K562 (cell line): ENCODE measurements around the gene HS3ST4.

Experiments used
- BRD9 ChIP-seq: fragments of 450-650 bp; IDR thresholded peaks from 2 replicates; pipeline ENCODE4 v1.6.1; 2018; ENCODE audit warnings: low read depth; ENCODE audit not compliant: partially characterized antibody
- BRF1 ChIP-seq: IDR thresholded peaks from 3 replicates; pipeline ENCODE4 v1.6.1; 2011; ENCODE audit warnings: borderline replicate concordance, mild to moderate bottlenecking; ENCODE audit not compliant: insufficient read length; ENCODE audit errors: extremely low read depth
- CTCF ChIP-seq, 3 experiments: IDR thresholded peaks in 2 of 3; conservative IDR thresholded peaks in 1 of 3; 2 replicates each; pipeline ENCODE4 v1.5.1; 2011 to 2012; ENCODE audit warnings: low read length in 3 of 3, mild to moderate bottlenecking in 3 of 3, control low read depth in 2 of 3, improper control_type of control experiment in 1 of 3, inconsistent platforms in 1 of 3, low read depth in 1 of 3, mixed read lengths in 1 of 3, moderate library complexity in 1 of 3; ENCODE audit not compliant: insufficient read depth in 2 of 3
- EZH2 ChIP-seq: IDR thresholded peaks from 2 replicates; pipeline ENCODE4 v1.6.1; 2012; ENCODE audit warnings: low read depth, mild to moderate bottlenecking, inconsistent platforms, low read length, borderline replicate concordance
- WHSC1 ChIP-seq: IDR thresholded peaks from one replicate; pipeline ENCODE4 v1.6.1; 2012; ENCODE audit warnings: low read length, control low read depth, inconsistent platforms

GRCh38 chr16:25834101-25834500 is 142.3 kb downstream of the HS3ST4 start:
- TF ChIP-seq BRF1 (no peak), CTCF (IDR thresholded peaks at IDR 0.05 in 2 of 3, conservative IDR thresholded peaks at IDR 0.05 in 1 of 3; ENCODE audit: insufficient read depth in 2 of 3, low read depth in 1 of 3, low read length in 3 of 3) (no peak), BRD9 (no peak), EZH2 (no peak), WHSC1 (no peak)
